Uterus (tissue), 4 donors: ENCODE data around the gene MEGF9. TPM values are rescaled to one million over a fixed set of nuclear protein-coding genes. Genes with fewer than 3 reads are reported as not detected.

Experiments
- DNase-seq, 2 donors: peaks; one replicate each; pipeline ENCODE4 v3.0.0-alpha.2; 2019 to 2020
- H3K27ac ChIP-seq, 2 donors: fragments of 200-600 bp; sonication (generic); 1 replicate in 1 of 2; 2 replicates in 1 of 2; pipeline ENCODE4 v1.5.1; 2016 to 2018
- H3K27me3 ChIP-seq, 2 donors: fragments of 200-600 bp; sonication (generic); one replicate each; pipeline ENCODE4 v1.5.1; 2018 to 2019; ENCODE audit warnings: control low read depth in 1 of 2
- H3K36me3 ChIP-seq, 2 donors: fragments of 200-600 bp; sonication (generic); one replicate each; pipeline ENCODE4 v1.5.1; 2019; ENCODE audit warnings: control low read depth in 1 of 2
- H3K4me1 ChIP-seq, 2 donors: fragments of 200-600 bp; sonication (generic); one replicate each; pipeline ENCODE4 v1.5.1; 2018 to 2019; ENCODE audit warnings: control low read depth in 1 of 2
- H3K4me3 ChIP-seq, 2 donors: fragments of 200-600 bp; sonication (generic); 1 replicate in 1 of 2; 2 replicates in 1 of 2; pipeline ENCODE4 v1.5.1; 2018 to 2019; ENCODE audit warnings: mild to moderate bottlenecking in 1 of 2
- H3K9me3 ChIP-seq, 2 donors: fragments of 200-600 bp; sonication (generic); one replicate each; pipeline ENCODE4 v1.5.1; 2019; ENCODE audit warnings: control low read depth in 1 of 2
- POLR2A ChIP-seq, 2 donors: fragments of 450-650 bp; IDR thresholded peaks; one replicate each; pipeline ENCODE4 v1.6.1; 2016; ENCODE audit warnings: antibody characterized with exemption in 2 of 2, mild to moderate bottlenecking in 1 of 2, moderate library complexity in 1 of 2
- intact Hi-C: fragments of 100-400 bp; cut with DNase I; formaldehyde crosslinking; loops from one replicate; pipeline ENCODE4 v1.15.1; 2023; ENCODE audit warnings: low total_unique reads
- total RNA-seq, 4 donors: library from RNA; depleted of rRNA in 3 of 4; stranded (reverse); fragments of >200 nt in 3 of 4; gene quantifications; one replicate each; pipeline versions ENCODE4 v1.1.0 to v1.2.4, GENCODE V29; 2014 to 2023
- TF ChIP-seq, protein P1 (sequence below), 4 experiments: fragments of 200-600 bp in 2 of 4; fragments of 450-650 bp in 2 of 4; sonication (generic) in 2 of 4; IDR thresholded peaks; one replicate each; pipeline ENCODE4 v1.5.1; 2016 to 2019; ENCODE audit warnings: antibody characterized with exemption in 4 of 4, mild to moderate bottlenecking in 2 of 4, moderate library complexity in 1 of 4
- donor health status: DM: yes; HTN: yes; CAD: no.

Gene MEGF9
- total RNA-seq, 4 donors from 2014 or later: 6.1 to 16.2 (median 13.1) TPM

DNA sequence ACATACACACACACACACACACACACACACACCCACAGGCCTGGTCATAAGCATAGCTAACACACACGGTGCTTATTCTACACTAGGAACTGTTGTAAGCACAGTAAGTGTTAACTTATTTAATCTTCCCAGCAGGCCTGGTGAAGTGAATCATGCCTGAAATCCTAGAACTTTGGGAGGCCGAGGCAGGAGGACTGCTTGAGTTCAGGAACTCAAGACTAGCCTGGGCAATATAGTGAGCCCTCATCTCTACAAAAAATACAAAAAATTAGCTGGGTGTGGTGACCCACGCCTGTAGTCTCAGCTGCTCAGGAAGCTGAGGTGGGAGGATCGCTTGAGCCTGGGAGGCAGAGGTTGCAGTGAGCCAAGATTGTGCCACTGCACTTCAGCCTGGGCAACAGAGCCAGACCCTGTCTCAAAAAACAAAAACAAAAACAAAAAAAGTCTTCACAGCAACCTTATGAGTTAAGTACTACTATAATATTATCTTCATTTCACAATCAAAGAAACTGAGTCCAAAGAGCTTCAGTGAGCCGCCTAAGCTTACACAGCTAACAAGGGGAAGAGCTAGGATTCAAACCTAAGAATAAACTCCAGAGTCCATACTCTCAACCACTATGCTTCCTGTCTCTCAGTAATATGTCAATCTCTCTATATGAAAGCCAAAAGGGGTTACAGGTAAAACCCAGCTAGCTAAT is 2.3 kb downstream of the MEGF9 start:
- no peak for TF ChIP-seq POLR2A (IDR thresholded peaks at IDR 0.05)
- TF ChIP-seq, protein P1, sequence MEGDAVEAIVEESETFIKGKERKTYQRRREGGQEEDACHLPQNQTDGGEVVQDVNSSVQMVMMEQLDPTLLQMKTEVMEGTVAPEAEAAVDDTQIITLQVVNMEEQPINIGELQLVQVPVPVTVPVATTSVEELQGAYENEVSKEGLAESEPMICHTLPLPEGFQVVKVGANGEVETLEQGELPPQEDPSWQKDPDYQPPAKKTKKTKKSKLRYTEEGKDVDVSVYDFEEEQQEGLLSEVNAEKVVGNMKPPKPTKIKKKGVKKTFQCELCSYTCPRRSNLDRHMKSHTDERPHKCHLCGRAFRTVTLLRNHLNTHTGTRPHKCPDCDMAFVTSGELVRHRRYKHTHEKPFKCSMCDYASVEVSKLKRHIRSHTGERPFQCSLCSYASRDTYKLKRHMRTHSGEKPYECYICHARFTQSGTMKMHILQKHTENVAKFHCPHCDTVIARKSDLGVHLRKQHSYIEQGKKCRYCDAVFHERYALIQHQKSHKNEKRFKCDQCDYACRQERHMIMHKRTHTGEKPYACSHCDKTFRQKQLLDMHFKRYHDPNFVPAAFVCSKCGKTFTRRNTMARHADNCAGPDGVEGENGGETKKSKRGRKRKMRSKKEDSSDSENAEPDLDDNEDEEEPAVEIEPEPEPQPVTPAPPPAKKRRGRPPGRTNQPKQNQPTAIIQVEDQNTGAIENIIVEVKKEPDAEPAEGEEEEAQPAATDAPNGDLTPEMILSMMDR (IDR thresholded peaks at IDR 0.05): no peak
- Histone ChIP-seq H3K9me3 (no peaks in the 10 kb centered on the region), H3K27me3 (no peaks in the 10 kb centered on the region), H3K4me1 (no peaks in the 10 kb centered on the region), H3K36me3 (no peaks in the 10 kb centered on the region), H3K4me3 (peak overlapping the region in 1 of 2 donors; percentile 94), H3K27ac (peak overlapping the region; percentile 33 to 56)
- no peak for DNase-seq
- intact Hi-C loops: no loop called here

DNA sequence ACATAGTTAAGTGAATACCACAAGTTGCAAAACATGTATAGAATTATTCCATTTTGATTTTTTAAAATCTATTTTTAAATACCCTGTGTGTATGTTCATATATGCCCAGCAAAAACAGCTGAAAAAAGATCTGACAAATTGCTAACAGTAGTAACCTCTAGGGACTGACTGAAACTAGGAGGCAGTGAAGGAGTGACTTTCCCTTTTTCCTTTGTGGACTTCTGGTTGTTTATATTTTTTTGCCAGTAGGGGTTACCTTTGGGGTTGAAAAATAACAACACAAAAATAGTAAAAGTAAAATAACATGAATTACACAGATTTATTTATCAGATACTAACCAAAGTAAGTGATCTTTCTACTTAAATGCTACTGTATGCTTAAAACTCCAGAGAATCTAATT is 2.9 kb downstream of the MEGF9 start:
- Histone ChIP-seq H3K27ac (peak overlapping the region in 1 of 2 donors; percentile 56), H3K27me3 (no peaks in the 10 kb centered on the region), H3K36me3 (no peaks in the 10 kb centered on the region), H3K4me3 (no peak overlapping the region), H3K4me1 (no peaks in the 10 kb centered on the region), H3K9me3 (no peaks in the 10 kb centered on the region)
- TF ChIP-seq, protein P1 (IDR thresholded peaks at IDR 0.05): no peak
- no peak for TF ChIP-seq POLR2A (IDR thresholded peaks at IDR 0.05)
- intact Hi-C loops: no loop called here
- DNase-seq: no peak

DNA sequence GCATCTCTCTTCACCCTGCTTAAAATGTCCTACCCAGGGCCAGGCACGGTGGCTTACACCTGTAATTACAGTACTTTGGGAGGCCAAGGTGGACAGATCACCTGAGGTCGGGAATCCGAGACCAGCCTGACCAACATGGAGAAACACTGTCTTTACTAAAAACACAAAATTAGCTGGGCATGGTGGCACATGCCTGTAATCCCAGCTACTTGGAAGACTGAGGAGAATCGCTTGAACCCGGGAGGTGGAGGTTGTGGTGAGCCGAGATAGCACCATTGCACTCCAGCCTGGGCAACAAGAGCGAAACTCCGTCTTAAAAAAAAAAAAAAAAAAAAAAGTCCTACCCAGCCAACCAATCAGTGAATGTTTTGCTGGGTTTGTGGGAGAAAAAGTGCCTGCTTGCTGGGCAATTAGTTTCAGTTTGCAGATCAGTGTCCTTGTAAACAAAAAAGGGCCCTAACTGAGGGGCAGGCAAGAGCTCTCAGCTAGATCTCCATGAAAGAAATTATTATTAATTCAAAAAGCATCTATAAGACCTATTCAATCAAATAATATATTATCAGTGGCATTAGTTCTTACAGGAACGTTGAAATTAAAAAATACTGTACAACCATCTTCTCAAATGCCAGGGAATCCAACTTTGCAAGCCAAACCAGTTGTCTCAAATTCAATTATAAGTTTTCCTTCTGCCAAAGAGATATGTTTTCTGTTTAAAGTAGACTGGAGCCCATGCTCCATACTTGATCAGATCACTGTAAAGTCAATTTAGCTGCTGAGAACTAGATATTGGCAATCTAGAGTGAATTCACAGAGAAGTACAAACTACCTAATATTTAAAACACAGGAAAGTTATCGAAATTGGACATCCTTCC is 3.9 kb downstream of the MEGF9 start:
- Histone ChIP-seq H3K4me1 (no peaks in the 10 kb centered on the region), H3K27me3 (no peaks in the 10 kb centered on the region), H3K36me3 (no peaks in the 10 kb centered on the region), H3K27ac (peak overlapping the region; percentile 43 to 56), H3K4me3 (no peak overlapping the region), H3K9me3 (no peaks in the 10 kb centered on the region)
- TF ChIP-seq POLR2A (IDR thresholded peaks at IDR 0.05): peak in 1 of 2 donors; percentile 37
- TF ChIP-seq, protein P1 (IDR thresholded peaks at IDR 0.05): no peak
- intact Hi-C loops: no loop called here
- DNase-seq: no peak

DNA sequence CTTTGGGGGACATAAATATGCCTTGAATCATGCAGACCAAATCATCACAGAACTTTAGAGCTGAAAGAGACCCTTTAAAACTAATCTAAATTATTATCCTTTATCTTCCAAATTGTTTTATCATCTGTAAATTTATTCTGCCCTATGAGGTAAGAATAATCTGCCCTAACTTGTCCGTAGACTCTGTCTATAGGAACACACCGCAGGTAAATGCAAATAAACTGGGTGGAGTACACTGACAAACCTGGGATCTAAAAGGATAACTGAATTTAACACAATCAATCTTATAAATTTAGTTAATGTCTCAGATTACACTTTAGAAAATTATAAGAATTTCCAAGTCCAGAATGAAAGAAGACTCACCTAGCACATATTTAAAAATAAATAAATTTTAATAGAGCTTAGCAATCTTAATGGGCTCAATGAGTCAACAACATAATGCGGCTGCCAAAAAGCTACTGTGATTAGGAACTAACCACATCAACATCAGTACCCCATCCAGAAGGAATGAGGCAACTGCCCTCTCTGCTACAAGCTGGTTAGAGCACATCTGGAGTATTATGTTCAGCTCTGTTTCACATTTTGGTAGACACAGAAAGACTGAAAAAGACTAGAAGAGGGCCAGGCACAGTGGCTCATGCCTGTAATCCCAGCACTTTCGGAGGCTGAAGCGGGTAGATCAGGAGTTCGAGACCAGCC is 5.6 kb downstream of the MEGF9 start:
- H3K36me3 ChIP-seq: no peaks in the 10 kb centered on the region
- no peaks in the 10 kb centered on the region for H3K27me3 ChIP-seq
- TF ChIP-seq POLR2A (IDR thresholded peaks at IDR 0.05): no peak
- TF ChIP-seq, protein P1 (IDR thresholded peaks at IDR 0.05): no peak
- DNase-seq: no peak
- intact Hi-C loops: no loop called here
- H3K4me1 ChIP-seq: no peaks in the 10 kb centered on the region
- H3K27ac ChIP-seq: no peak overlapping the region
- H3K4me3 ChIP-seq: no peak overlapping the region
- no peaks in the 10 kb centered on the region for H3K9me3 ChIP-seq
